ENCODE results near the gene PHETA2. TPM values are rescaled to one million over a fixed set of nuclear protein-coding genes. Genes with fewer than 3 reads are reported as not detected.

Gene PHETA2
- total RNA-seq, 2 donors from 2014 or later: 2.4 to 3.8 TPM

Other genes starting within 250 kb of the PHETA2 start
- 100 to 1,000 TPM; 127 to 131 TPM for gene SREBF2, start 241.1 kb upstream of the PHETA2 start, total RNA-seq
- 1 to 10 TPM; 2.0 to 3.2 TPM for gene SHISA8, start 159.2 kb upstream of the PHETA2 start, total RNA-seq
- 1 to 10 TPM; 6.1 to 7.3 TPM for gene TNFRSF13C, start 147.4 kb upstream of the PHETA2 start, total RNA-seq
- gene CENPM, start 127.1 kb upstream of the PHETA2 start, total RNA-seq: 10 to 100 TPM; 66.1 to 74.5 TPM
- 1 to 10 TPM; 4.5 to 4.7 TPM for gene SEPTIN3, start 104.8 kb upstream of the PHETA2 start, total RNA-seq
- gene WBP2NL, start 75.5 kb upstream of the PHETA2 start, total RNA-seq: 1 to 10 TPM; 3.9 to 4.3 TPM
- 10 to 100 TPM; 18.6 to 27.5 TPM for gene NAGA, start 3.4 kb upstream of the PHETA2 start, total RNA-seq
- gene SMDT1, start 5.5 kb downstream of the PHETA2 start, total RNA-seq: 100 to 1,000 TPM; 103 to 105 TPM
- 10 to 100 TPM; 87.8 to 91.7 TPM for gene NDUFA6, start 16.5 kb downstream of the PHETA2 start, total RNA-seq
- 1 to 10 TPM; 6.6 to 6.8 TPM for gene CYP2D6, start 56.6 kb downstream of the PHETA2 start, total RNA-seq
- gene TCF20, start 196.4 kb downstream of the PHETA2 start, total RNA-seq: 10 to 100 TPM; 64.0 to 82.8 TPM

Measured in activated T-cell treated with anti-CD3 and anti-CD28 coated beads, Interleukin-2, amount 50 U/mL, for 72 hours (primary cell).